ENCODE data around the gene OR10J1.
"Not testable (repeated sequence)": the region's sequence is repeated elsewhere in the genome, so short reads cannot be mapped to it uniquely, and the experiment has no call there.

Gene OR10J1, protein sequence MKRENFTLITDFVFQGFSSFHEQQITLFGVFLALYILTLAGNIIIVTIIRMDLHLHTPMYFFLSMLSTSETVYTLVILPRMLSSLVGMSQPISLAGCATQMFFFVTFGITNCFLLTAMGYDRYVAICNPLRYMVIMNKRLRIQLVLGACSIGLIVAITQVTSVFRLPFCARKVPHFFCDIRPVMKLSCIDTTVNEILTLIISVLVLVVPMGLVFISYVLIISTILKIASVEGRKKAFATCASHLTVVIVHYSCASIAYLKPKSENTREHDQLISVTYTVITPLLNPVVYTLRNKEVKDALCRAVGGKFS

DNA sequence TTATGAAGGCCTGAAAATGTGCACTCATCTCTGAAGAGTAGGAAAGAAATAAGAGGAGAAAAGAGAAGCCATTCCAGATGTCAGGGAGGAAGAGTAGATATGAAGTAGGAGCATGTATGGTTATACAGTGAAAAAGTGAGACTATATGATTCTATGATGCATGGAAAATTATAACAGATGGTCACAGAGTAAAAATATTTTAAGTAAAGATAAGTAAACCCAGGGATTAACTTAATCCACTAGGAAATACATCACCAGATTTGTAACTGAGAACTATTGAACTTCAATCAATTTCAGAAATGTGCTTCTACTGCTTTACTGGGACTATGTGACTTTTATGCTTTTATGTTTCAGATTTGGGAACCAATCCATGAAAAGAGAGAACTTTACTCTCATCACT, at the start of gene OR10J1:
Gene OR10J1 (plus strand): TSS at position 301 of the 400 bp plus-strand sequence. CDS start 70 bp downstream, at position 371.
- no peak for DNase-seq

DNA sequence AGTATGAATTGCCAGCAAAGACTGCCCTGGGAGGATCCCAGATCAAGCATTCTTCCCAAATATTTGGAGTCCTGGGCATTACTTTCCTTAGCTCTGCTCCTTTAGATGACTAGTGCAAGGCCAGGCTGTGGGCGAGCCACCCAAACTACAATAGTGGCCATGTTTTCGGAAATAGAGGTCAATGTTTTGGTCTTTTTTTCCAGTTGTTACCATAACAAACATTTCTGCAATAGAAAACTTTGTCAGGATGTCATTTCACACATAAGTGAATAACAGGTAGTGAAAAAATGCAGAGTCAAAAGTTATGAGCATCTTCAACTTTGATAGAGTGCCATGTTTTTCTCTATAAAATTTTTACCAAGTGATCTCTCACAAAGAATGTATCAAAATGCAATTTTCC, 32.7 kb upstream of the OR10J1 start:
- no peak for DNase-seq

DNA sequence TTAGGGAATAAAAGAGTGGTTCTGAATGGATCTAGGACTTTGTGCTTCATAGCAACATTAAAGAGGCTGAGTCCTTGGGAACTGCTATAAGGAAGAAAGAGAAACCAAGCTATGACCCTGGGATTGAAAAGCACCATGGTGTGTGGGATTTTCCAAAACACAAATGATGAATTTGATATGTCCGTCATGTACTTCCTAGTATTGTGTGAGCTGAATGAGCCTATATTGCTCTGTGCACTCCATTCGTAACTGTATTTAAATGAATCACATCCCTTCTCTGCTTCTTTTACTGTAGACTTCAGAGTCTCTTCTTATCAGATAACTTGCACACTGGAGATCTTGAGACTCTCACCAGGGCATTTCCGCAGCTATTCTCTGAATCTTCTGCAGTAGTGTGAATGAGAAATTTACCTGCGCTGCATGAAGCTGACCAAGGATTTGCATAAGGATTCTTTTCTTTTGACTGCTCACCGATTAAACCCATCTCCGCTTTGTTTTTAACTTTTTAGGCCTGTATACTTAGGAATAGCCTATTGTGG, 30.6 kb upstream of the OR10J1 start:
- no peak for DNase-seq

DNA sequence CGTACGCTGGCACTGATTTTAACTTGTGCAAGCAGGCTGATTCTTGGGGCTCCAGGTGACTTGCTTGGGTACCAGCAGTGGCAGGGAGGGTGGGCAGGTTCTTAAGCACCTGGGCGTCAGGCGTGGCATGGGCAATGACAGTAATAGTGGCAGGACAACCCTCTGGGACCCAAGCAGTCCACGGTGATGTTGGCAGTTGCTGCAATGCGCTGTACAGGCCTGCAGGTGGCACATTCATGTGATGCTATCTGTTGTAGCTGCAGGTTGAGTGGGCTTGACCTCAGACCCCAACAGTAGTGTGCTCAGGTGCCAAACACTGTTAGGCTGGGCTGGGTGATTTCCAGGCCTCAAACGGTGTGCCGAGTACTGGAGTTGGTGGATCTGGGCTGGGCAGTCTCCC, 17.7 kb upstream of the OR10J1 start:
- DNase-seq = no peak

DNA sequence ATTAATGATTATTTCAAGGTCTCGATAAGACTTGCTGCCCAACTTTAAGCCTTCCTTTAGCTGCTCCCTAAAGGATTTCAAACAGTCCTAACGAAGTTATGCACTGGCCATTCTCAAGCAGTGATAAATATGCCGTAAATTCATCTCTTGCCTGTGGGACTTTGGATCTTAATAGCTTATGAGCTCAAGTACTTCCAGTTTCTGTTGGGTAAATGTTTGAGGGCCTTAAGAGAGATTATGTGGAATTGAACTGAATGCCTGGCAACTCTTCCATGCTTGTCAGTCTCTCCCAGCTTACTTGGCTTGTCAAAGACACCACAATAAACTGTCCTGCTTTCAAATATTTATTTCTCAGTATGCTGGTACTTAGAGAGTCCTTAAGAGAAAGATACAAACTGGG, 11.0 kb upstream of the OR10J1 start:
- DNase-seq = no peak

DNA sequence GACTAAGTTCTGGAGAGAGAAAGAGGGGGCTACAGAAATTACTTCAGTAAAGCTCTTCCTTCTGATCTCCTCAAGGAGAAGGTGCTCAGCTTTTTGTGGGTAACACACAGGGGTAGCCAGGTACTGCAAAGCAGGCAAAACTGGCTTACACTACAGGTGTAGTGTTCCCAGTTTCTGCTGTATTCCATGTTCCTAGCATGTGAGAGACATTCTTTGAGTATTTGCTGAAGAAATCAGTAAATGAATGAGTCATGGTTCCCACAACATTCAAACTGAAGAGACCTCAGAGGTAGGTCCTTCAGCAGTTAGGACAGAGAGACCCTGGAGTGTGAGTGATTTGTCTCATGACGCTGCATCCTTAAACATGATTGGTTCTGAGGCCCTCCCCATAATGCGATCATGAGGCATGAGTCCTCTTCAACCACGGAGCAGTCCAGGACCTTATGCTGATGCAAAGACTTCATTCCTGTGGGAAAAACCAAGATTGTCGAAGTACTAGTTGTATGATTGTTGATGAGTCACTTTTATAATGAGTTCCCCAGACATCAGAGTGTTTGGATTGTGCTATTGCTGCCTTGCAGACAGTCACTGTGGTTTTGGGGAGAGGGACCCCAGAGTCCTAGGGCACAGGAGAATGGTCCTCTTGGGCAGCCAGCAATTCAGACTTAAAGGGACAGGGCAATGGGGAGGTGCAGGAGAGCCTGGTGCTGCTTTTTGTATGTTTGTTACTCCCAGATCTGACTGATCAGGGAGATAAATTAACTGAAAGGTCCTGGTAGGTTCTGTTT, 10.3 kb upstream of the OR10J1 start:
- no peak for DNase-seq

DNA sequence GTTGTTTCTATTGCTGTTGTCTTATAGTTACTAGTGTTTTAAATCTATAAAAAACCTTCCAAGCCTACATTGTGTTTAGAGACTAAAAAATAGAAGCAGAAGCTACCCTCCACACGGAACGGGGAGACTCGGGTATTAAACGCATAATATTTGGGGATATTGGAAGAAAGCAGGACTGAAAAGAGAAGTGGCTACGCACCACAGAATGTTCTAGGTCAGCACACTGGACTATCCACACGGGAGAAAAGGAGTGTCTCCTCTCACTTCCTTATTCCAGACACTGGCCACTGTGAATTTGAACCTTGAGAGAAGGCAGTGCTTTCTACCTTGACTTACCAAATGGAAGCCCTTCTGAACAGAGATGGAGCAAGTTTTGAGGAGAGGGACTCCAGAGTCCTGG, 8.5 kb upstream of the OR10J1 start:
- peak; percentile 4 for DNase-seq

DNA sequence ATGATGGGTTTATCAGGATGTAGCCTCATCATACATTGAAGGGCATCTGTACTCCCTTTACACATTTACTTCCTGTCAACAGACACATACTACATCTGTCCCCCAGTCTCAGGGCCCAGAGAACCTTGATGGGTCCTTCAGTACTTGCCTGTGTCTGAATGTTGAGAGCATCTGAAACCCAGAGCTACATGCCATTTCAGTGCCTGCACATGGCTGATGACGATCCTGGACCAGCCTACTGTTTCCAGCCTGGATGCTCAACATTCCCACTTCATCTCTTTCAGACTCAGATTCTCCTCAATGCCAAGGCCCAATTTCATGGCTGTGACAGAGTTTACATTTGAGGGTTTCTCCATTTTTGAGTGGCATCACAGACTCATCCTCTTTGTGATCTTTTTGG, 7.6 kb upstream of the OR10J1 start, which contains the start of gene OR10J4:
Gene OR10J4 (plus strand): TSS at position 301 of the 400 bp plus-strand sequence.
- DNase-seq = no peak

DNA sequence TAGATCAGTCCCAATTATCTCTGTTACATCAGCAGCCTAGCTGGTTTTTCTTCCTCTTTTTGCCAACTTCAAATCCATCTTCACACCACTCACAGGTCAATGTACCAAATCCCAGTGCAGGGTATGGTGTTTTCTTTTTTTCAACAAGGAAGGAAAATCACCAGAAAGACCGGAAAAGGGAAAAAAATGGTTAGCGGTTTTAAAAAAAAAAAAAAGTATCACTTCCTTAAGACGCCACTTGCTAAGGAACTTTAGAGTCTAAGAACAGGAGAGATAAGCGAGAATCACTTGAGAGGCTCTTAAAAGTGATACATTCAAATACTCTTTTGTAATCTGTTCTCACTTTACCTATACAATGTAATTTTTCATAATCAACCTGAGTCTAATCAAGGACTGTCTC, 3.1 kb upstream of the OR10J1 start:
- peak; percentile 43 for DNase-seq

DNA sequence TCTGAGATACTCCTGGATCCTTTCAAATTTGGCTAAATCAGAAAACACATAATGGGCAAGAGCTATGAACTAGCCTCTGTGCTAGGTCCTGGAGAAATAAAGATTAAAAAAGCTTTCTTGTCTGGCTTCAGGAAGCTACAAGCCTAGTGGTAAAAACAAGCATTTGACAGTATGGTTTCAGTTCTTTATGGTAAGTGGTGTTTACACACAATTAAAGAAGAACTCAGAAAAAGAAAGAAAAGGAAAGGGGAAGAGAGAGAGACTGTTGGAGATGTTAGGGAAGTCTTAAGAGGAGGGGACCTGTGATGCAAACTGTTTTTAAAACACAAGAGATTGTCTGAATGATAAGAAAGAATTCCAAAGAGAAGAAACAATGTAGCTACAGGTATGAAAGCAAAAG, 1.8 kb downstream of the OR10J1 start:
- peak; percentile 57 for DNase-seq

DNA sequence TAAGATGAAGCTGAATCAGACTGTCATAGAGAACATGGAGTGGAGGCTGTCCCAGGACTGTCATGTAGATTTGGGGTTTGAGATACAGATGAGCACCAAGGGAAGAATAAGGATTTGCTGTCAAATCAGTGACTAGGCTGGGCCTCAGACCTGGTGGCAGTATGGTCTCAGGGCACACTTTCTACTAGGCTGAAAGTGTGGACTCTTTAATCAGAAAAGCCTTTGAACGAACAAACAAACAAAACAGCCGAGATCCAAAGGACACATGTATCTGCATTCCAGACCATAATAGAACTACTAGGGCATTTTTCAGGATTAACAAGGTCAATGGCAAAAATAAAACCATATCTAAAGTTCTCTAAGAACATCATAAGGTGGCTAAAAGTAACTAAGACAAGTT, 2.9 kb downstream of the OR10J1 start:
- DNase-seq = no peak

DNA sequence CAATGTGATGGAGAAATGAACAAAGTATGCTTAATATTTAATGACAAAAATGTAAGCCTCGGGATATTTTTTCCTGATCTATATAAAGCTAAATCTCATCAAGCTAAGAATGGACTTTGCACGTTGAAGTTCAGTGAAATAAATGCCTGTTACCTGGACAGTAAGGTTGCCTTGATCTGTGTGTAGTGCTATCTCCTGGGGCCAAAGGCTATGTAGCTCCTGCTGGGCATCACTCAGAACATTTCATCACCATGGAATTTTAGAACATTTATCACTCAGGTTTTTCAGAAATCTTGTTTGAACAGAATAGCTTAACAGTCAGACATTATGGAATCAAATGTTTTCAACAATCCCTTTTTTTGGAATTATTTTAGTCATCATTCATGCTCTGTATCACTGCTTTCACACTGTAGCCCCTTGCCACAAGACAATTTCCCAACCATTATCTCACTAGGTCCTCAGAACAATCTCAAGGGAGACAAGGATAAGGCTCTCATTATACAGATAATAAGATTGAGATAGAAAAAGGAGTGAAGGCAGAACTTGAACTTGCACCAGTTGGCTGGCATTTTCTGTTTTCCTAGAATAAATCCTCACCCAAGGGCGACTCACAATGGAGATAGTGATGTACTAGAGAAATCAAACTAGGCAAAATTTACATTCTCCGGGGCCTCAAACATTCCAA, 3.7 kb downstream of the OR10J1 start:
- no peak for DNase-seq

DNA sequence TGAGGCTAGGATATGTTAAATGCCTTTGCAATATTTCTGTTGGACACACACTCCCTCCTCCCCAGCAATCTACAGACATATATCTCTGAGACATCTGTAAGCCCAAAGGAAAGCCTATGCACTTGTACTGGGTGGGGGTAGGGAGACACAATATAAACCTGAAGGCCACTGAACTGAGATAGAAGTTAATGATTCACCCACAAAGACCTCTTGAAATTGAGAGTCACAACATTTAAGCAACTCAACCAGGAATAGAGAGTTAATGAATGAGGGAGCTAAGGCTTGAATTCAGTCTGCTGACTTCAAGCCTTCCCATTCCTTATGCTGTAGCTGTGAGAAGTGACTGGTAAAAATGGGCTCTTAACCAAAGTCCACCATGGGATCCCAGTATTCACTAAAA, 5.0 kb downstream of the OR10J1 start:
- DNase-seq = no peak

DNA sequence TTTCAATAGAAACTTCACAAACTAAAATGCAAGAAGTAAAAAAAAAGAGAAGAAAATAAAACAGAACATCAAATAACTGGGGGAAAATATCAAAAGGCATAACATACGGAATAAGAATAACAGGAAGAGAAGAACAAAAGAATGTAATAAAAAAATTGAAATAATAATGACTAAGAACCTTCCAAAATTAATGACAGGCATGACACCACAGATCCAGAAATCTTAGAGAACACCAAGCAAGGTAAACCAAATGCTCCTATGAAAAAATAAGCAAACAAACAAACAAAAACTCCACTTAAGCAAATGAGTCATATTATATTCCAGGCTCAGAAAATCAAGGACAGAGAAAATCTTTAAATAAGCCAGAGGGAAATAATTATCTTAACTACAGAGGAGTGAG, 8.7 kb downstream of the OR10J1 start:
- no peak for DNase-seq

DNA sequence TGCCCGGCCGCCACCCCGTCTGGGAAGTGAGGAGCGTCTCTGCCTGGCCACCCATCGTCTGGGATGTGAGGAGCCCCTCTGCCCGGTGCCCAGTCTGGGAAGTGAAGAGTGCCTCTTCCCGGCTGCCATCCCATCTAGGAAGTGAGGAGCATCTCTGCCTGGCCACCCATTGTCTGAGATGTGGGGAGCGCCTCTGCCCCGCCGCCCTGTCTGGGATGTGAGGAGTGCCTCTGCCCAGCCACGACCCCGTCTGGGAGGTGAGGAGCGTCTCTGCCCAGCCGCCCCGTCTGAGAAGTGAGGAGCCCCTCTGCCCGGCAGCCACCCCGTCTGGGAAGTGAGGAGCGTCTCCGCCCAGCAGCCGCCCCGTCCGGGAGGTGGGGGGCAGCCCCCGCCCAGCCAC, 10.1 kb downstream of the OR10J1 start:
- DNase-seq = not testable (repeated sequence)

DNA sequence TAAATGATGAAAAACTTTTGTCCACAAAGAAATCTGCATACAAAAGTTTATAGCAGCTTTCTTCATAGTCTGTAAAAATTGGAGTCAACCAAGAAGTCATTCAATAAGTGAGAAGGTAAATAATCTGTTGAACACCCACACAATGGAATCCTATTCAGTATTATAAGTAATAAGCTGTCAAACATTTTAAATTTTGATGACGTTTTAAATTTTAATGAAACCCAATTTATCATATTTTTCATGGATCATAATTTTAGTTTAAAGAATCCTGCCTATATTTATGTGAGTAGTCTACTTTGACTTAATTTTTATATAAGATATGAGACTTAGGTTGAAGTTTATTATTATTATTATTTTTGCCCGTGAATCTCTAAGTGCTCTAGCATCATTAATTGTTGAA, 20.0 kb downstream of the OR10J1 start:
- no peak for DNase-seq

DNA sequence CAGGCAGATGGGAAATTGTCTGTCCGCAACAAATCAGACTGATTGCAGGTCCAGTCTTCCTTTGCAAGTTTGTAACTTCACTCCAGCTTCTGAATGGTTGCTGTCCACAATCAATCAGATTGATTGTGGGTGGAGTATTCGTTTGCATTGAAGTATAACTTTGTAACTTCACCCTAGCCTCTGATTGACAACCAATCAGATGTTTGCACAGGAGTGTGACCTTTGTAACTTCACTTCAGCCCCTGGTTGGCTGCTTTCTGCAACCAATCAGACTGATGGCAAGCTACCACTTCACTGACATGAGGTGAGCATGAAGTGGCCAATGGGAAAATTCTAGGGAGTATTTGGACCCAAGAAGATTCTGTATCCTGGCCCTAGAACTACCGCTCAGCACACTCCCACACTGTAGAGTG, 25.7 kb downstream of the OR10J1 start:
- DNase-seq = no peak

DNA sequence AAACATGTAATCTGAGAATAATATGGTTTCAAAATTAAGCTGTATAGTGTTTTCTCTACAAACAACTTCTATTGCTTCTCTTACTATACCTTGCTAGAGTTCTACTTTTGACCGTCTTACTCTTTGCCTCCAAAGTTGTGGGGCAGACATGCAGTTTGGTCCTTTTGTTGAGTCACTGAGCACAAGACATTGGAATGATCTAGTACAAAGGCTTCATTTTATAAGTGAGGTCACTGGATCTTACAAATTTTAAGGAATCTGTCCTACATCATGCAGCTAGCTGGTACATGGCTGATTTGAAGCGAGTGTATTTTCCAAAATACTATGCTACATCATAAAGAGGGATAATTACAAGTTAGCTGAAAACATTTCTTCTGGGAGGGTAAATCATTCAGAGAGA, 28.8 kb downstream of the OR10J1 start:
- DNase-seq = no peak

DNA sequence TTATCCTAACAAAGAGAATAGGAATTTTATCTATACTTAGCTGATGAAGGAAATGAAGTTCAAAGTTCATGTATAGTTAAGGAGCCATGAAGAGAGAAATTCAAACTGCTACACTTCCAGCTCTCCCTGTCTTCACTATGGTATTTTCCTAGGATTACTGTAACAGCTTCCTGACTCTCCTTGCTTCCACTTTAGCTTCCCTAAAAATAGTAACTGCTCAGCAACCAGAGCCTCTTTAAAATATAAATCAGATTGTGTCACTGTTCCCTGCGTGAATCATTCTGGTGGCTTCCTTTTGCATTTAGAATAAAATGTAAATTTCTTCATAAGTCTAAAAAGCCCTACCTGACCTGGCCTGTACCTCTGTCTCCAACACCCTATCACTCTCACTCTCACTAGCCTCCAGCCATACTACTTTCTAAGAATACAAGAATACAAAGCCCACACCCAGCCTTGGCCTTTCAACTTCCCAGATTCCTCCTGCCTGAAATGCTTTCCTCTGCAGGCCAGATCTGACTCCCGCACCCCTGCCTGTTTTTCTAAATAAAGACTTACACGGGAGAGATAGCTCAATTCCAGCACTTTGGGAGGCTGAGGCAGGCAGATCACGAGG, 30.5 kb downstream of the OR10J1 start:
- DNase-seq = peak; percentile 11

DNA sequence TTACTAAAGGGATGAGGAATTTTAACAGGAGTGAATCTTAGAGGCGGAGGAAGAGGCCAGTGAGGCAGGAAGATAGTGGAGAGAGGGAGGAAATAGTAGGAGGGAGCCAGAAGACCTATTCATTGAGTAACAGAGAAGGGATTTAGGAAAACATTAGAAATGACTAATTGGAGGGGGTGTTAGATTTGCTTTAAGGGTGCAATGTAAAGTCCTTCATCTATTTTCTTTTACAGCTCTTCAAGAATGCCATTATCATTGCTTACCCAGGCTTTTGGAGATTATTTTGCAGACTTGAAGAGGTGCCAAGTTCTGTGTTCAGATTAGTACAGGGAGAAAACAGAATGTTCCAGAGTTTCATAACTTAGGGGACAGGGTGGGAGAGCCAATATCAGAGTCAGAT, 33.8 kb downstream of the OR10J1 start:
- DNase-seq = no peak

DNA sequence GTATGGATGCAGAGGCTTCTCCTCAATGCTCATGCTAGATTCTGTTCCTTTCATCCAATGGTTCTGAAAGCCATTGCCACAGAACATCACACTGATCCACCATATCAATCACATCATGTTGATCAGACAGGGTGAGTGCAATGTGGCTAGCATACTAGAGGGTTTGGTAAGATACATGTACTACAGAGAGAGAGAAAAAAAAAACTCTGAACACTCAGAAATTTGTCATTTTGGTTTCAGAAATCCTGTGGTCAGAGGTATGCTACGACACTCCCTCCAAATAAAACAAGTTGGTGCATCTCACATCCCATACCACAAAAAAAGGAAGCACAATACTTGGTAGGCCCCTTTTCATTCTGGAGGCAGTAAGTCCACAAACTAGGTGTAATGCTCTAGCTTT, 35.4 kb downstream of the OR10J1 start:
- DNase-seq = no peak

DNA sequence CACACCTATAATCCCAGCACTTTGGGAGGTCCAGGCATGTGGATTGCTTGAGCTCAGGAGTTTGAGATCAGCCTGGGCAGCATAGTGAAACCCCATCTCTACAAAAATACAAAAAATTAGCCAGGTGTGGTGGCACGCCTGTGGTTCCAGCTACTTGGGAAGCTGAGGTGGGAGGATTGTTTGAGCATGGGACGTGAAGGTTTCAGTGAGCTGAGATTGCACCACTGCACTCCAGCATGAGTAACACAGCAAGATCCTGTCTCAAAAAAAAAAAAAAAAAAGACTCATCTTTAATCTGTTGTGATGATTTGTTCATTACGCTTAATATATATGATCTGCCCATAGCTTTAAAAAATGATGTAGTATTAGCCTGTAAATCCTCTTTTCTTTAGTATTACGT, 44.0 kb downstream of the OR10J1 start:
- no peak for DNase-seq

All from inflammatory macrophage treated with lipopolysaccharide for 4 hours (primary cell).